Kidney (tissue), 14 donors: Measurements from ENCODE around the gene ATP4A. TPM values are rescaled to one million over a fixed set of nuclear protein-coding genes. Genes with fewer than 3 reads are reported as not detected.

Experiments used
- DNase-seq, 5 donors: peaks; one replicate each; pipeline ENCODE4 v3.0.0-alpha.2; 2013 to 2020
- FAIRE-seq: peaks from 2 replicates; lab custom pipeline; 2012; peaks lifted over from hg19 to GRCh38; lab: Jason Lieb, UNC
- H3K27ac ChIP-seq, 2 donors: one replicate each; pipeline ENCODE4 v1.7.0; 2013; ENCODE audit warnings: low read depth in 2 of 2, low read length in 2 of 2, inconsistent platforms in 1 of 2
- H3K27me3 ChIP-seq: one replicate; pipeline ENCODE4 v1.7.1; 2013; ENCODE audit warnings: low read length, inconsistent platforms; ENCODE audit not compliant: control insufficient read depth, insufficient read depth
- H3K36me3 ChIP-seq, 3 donors: one replicate each; pipeline versions ENCODE4 v1.7.0 to v1.7.1; 2013; ENCODE audit warnings: low read length in 3 of 3, control low read depth in 1 of 3, inconsistent platforms in 1 of 3; ENCODE audit not compliant: insufficient read depth in 3 of 3, control insufficient read depth in 2 of 3
- H3K4me1 ChIP-seq, 3 donors: one replicate each; pipeline versions ENCODE4 v1.7.0 to v1.7.1; 2013; ENCODE audit warnings: low read length in 3 of 3, inconsistent platforms in 1 of 3, low read depth in 1 of 3; ENCODE audit not compliant: control insufficient read depth in 2 of 3, insufficient read depth in 2 of 3
- H3K4me3 ChIP-seq, 3 donors: one replicate each; pipeline versions ENCODE4 v1.7.0 to v1.8.1; 2013; ENCODE audit warnings: low read length in 3 of 3, control low read depth in 1 of 3, inconsistent platforms in 1 of 3
- H3K9ac ChIP-seq, 3 donors: one replicate each; pipeline versions ENCODE4 v1.7.0 to v1.7.1; 2013; ENCODE audit warnings: low read length in 3 of 3, control low read depth in 1 of 3, inconsistent platforms in 1 of 3
- H3K9me3 ChIP-seq, 3 donors: one replicate each; pipeline versions ENCODE4 v1.7.0 to v1.7.1; 2013; ENCODE audit warnings: low read length in 3 of 3, control low read depth in 1 of 3, inconsistent platforms in 1 of 3; ENCODE audit not compliant: control insufficient read depth in 2 of 3, insufficient read depth in 1 of 3
- intact Hi-C: fragments of 100-400 bp; cut with DNase I; formaldehyde crosslinking; loops from one replicate; pipeline ENCODE4 v1.11.1; 2022
- polyA plus RNA-seq: library from polyadenylated mRNA; stranded (reverse); fragments of 350-450 nt; fragmentation: Illumina TruSeq; extraction: RNeasy Lipid Tissue Mini Kit (QIAGEN cat#74804); gene quantifications from one replicate; pipeline ENCODE4 v1.2.3, GENCODE V29; 2014; ENCODE audit warnings: low read depth, low replicate concordance; ENCODE audit not compliant: insufficient read depth
- total RNA-seq: library from RNA; stranded (reverse); fragmentation: NEBNext Ultra II Directional; extraction: Animal tissue kit (Norgen Biotek cat#: 25700); gene quantifications from one replicate; pipeline ENCODE4 v1.2.1, GENCODE V29; 2021
- TF ChIP-seq, protein P1 (sequence below): IDR thresholded peaks from 3 replicates; pipeline ENCODE4 v1.5.1; 2012; ENCODE audit warnings: mild to moderate bottlenecking, moderate library complexity, borderline replicate concordance; ENCODE audit not compliant: insufficient read depth; ENCODE audit errors: extremely low read depth
- donor health status: control.
- donor health status: control.
- donor health status: control.
- donor health status: control.
- donor health status: control.
- donor health status: DM: yes; HTN: yes; CAD: no.
- donor health status: Normal renal cell carcinoma (clear cell type).

ATP4A gene
- total and polyA plus RNA-seq, 2 donors from 2014 or later = not detected

DNA sequence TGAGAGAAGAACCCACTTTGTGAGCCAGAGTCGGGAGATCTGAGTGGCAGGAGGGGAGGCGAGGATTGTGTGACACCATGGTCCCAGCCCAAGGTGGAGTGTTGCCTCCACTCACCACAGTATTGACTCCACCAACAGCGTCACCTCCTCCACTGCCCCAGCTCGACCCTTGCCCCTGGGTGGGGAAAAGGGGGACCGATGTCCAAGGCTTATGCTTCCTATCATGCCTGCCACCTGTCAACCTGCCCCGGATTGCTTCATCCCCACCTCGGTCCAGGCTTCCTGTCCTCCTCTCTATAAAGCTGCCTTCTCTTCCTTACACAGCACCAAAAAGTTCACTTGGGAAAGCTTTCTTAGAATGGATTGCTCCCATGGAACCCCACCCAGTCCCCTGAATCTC lies 57.4 kb downstream of the ATP4A start:
- intact Hi-C loops = no loop called here
- Histone ChIP-seq H3K27me3 (no peaks in the 10 kb centered on the region), H3K36me3 (no peaks in the 10 kb centered on the region), H3K4me1 (peaks cover 0 to 7% (median 0%) of the 10 kb centered on the region in 3 donors), H3K27ac (no peak overlapping the region), H3K4me3 (no peak overlapping the region), H3K9ac (no peak overlapping the region), H3K9me3 (no peaks in the 10 kb centered on the region)
- TF ChIP-seq, protein P1, sequence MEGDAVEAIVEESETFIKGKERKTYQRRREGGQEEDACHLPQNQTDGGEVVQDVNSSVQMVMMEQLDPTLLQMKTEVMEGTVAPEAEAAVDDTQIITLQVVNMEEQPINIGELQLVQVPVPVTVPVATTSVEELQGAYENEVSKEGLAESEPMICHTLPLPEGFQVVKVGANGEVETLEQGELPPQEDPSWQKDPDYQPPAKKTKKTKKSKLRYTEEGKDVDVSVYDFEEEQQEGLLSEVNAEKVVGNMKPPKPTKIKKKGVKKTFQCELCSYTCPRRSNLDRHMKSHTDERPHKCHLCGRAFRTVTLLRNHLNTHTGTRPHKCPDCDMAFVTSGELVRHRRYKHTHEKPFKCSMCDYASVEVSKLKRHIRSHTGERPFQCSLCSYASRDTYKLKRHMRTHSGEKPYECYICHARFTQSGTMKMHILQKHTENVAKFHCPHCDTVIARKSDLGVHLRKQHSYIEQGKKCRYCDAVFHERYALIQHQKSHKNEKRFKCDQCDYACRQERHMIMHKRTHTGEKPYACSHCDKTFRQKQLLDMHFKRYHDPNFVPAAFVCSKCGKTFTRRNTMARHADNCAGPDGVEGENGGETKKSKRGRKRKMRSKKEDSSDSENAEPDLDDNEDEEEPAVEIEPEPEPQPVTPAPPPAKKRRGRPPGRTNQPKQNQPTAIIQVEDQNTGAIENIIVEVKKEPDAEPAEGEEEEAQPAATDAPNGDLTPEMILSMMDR = no peak
- FAIRE-seq = no peak
- peak in 1 of 5 donors; percentile 57 for DNase-seq

DNA sequence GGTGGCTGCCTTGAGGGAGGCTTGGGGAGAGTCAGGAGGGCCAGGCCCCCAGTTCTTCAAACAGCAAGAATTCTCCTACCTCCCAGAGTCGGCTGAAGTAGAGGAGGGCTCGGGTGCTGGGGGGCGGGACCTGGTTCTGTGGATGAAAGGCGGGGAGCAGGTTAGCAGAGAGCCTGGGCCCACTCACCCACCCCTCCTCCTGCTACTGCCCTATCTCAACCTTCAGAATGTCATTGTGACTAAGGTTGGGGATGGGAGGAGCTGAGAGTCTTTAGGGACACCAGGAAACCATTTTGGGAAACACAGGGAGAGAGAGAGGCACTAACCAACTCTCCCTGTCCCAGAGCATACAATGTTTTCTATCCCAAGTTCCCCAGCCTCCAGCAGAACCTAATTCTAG lies 60.7 kb downstream of the ATP4A start:
- FAIRE-seq = no peak
- intact Hi-C loops = no loop called here

DNA sequence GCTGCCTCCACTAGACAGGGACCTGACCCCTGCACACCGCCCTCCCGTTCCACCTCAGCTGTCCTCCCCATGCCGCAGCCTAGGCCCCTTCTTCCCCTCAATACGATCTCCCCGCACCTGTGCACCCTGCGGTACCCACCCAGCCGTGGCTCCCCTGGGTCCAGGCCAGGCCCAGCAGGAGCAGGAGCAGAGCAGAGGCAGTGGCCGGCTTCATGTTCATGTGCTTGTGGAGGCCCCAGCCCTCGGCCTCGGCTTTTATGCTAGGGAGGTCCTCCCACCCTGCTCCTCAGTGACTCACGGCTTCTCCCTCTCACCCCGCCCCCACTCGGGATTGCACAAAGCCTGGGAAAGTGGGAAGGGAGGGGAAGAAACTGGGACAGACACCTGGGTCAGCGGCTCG lies 61.8 kb downstream of the ATP4A start:
- H3K36me3 ChIP-seq = no peaks in the 10 kb centered on the region
- no peak for FAIRE-seq
- no peaks in the 10 kb centered on the region for H3K9me3 ChIP-seq
- H3K27ac ChIP-seq = no peak overlapping the region
- no peaks in the 10 kb centered on the region for H3K4me1 ChIP-seq
- TF ChIP-seq, protein P1 = no peak
- no peaks in the 10 kb centered on the region for H3K27me3 ChIP-seq
- no peak overlapping the region for H3K9ac ChIP-seq
- intact Hi-C loops = no loop called here
- DNase-seq = no peak
- no peak overlapping the region for H3K4me3 ChIP-seq

More for the DNA sequence above, 60.7 kb downstream of the ATP4A start:
- no peak for DNase-seq
- Histone ChIP-seq H3K27ac (no peak overlapping the region), H3K36me3 (no peaks in the 10 kb centered on the region), H3K9ac (no peak overlapping the region), H3K4me1 (no peaks in the 10 kb centered on the region), H3K9me3 (no peaks in the 10 kb centered on the region), H3K4me3 (no peak overlapping the region), H3K27me3 (no peaks in the 10 kb centered on the region)
- TF ChIP-seq, protein P1 = no peak

DNA sequence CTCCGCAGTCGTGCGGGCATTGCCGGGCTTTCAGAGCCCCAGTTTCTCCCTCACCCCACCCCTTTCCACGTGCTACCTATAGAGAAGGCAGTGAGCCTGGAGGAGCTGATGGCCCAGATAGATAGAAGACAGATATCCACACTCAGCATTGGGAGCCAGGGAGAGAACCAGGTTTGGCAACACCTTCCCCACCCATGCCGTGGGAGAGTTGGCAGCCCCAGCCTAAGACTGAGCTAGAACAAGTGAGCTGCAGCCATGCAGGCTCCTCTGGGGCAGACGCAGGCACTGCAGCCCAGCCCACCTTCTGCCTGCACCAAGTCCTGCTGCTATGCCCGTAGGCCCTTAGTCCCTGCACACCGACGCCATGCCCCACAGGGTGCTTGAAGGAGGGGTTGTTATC lies 62.8 kb downstream of the ATP4A start:
- Histone ChIP-seq H3K4me1 (no peaks in the 10 kb centered on the region), H3K9ac (no peak overlapping the region), H3K27me3 (no peaks in the 10 kb centered on the region), H3K4me3 (no peak overlapping the region), H3K36me3 (no peaks in the 10 kb centered on the region), H3K9me3 (no peaks in the 10 kb centered on the region), H3K27ac (no peak overlapping the region)
- DNase-seq (no peak), FAIRE-seq (no peak)
- TF ChIP-seq, protein P1 = no peak
- intact Hi-C loops = no loop called here
